IMR-90 (cell line): Measurements from ENCODE around the gene C1orf74. TPM values are rescaled to one million over a fixed set of nuclear protein-coding genes. Genes with fewer than 3 reads are reported as not detected.

Experiments
- ATAC-seq: fragments of 200-7000 bp; cut with Tn5 transposase; 2 replicates; pipeline ENCODE4 v1.9.1; 2020; ENCODE audit warnings: low read depth, mild to moderate bottlenecking, moderate library complexity
- BruUV-seq: library from RNA; stranded (reverse); fragments of 400-500 nt; replicated peaks from 2 replicates; lab custom pipeline; 2021; lab: Mats Ljungman, UMichigan
- CTCF ChIA-PET: fragments of 300-600 bp; formaldehyde crosslinking; extraction: SDS; loops from one replicate; lab custom pipeline; 2021; ENCODE audit warnings: antibody characterized with exemption; lab: Yijun Ruan, JAX
- POLR2A ChIA-PET: fragments of 300-600 bp; sonication (Branson Sonifier 250); formaldehyde crosslinking; loops from one replicate; lab custom pipeline; 2022; ENCODE audit warnings: antibody characterized with exemption; ENCODE audit not compliant: unreplicated experiment; lab: Charles Lee
- DNase-seq: peaks from one replicate; pipeline ENCODE4 v3.0.0; 2013
- H2AFZ ChIP-seq: replicated peaks from 2 replicates; pipeline ENCODE3; 2013; ENCODE audit warnings: low read length, mild to moderate bottlenecking; ENCODE audit not compliant: poor library complexity
- H2AK5ac ChIP-seq: 2 replicates; pipeline ENCODE4 v1.6.1; 2013; ENCODE audit warnings: low read depth, low read length, inconsistent platforms
- H2AK9ac ChIP-seq: replicated peaks from 2 replicates; pipeline ENCODE3; 2013; ENCODE audit warnings: mild to moderate bottlenecking, low read depth, low read length, moderate library complexity; ENCODE audit not compliant: poor library complexity
- H2BK120ac ChIP-seq: 2 replicates; pipeline ENCODE4 v1.6.1; 2013; ENCODE audit warnings: low read depth, low read length, inconsistent platforms
- H2BK15ac ChIP-seq: 3 replicates; pipeline ENCODE4 v1.6.1; 2013; ENCODE audit warnings: low read depth, low read length, inconsistent platforms
- H2BK20ac ChIP-seq: 2 replicates; pipeline ENCODE4 v1.6.1; 2013; ENCODE audit warnings: low read depth, mild to moderate bottlenecking, inconsistent platforms, low read length, moderate library complexity
- H2BK5ac ChIP-seq: 2 replicates; pipeline ENCODE4 v1.6.1; 2013; ENCODE audit warnings: mild to moderate bottlenecking, low read depth, low read length, inconsistent platforms; ENCODE audit not compliant: poor library complexity, severe bottlenecking
- H3K14ac ChIP-seq: replicated peaks from 2 replicates; pipeline ENCODE4 v1.6.1; 2013; ENCODE audit warnings: low read depth, low read length, inconsistent platforms
- H3K18ac ChIP-seq: 2 replicates; pipeline ENCODE4 v1.6.1; 2013; ENCODE audit warnings: low read depth, low read length, control low read depth
- H3K23ac ChIP-seq: 2 replicates; pipeline ENCODE4 v1.6.1; 2013; ENCODE audit warnings: low read depth, low read length, inconsistent platforms
- H3K27ac ChIP-seq: 2 replicates; pipeline ENCODE4 v1.5.1; 2013; ENCODE audit warnings: mild to moderate bottlenecking, control low read depth, low read length; ENCODE audit not compliant: insufficient read depth
- H3K27me3 ChIP-seq: 2 replicates; pipeline ENCODE4 v1.6.1; 2013; ENCODE audit warnings: low read length; ENCODE audit not compliant: control insufficient read depth, insufficient read depth
- H3K36me3 ChIP-seq: 2 replicates; pipeline ENCODE4 v1.6.1; 2013; ENCODE audit warnings: low read length, mixed read lengths; ENCODE audit not compliant: control insufficient read depth, insufficient read depth
- H3K4ac ChIP-seq: 2 replicates; pipeline ENCODE4 v1.6.1; 2013; ENCODE audit warnings: low read depth, low read length, inconsistent platforms
- H3K4me1 ChIP-seq: 2 replicates; pipeline ENCODE4 v1.6.1; 2013; ENCODE audit warnings: low read length, mixed read lengths; ENCODE audit not compliant: control insufficient read depth, insufficient read depth
- H3K4me2 ChIP-seq: 2 replicates; pipeline ENCODE4 v1.6.1; 2013; ENCODE audit warnings: low read depth, mild to moderate bottlenecking, control low read depth, low read length, moderate library complexity
- H3K4me3 ChIP-seq: 2 replicates; pipeline ENCODE4 v1.5.1; 2013; ENCODE audit warnings: low read depth, mild to moderate bottlenecking, control low read depth, low read length, moderate library complexity; ENCODE audit not compliant: insufficient read depth
- H3K56ac ChIP-seq: 2 replicates; pipeline ENCODE4 v1.6.1; 2013; ENCODE audit warnings: low read length, inconsistent platforms; ENCODE audit not compliant: insufficient read depth; ENCODE audit errors: extremely low read depth
- H3K79me1 ChIP-seq, 2 experiments: 2 replicates each; pipeline ENCODE4 v1.6.1; 2013; ENCODE audit warnings: low read length in 2 of 2, inconsistent platforms in 1 of 2, low read depth in 1 of 2
- H3K9ac ChIP-seq: 2 replicates; pipeline ENCODE4 v1.6.1; 2013; ENCODE audit warnings: low read depth, low read length, control low read depth
- H3K9me1 ChIP-seq: 2 replicates; pipeline ENCODE4 v1.6.1; 2013; ENCODE audit warnings: low read length, inconsistent platforms; ENCODE audit not compliant: insufficient read depth
- H3K9me3 ChIP-seq: 2 replicates; pipeline ENCODE4 v1.6.1; 2013; ENCODE audit warnings: low read length; ENCODE audit not compliant: control insufficient read depth, insufficient read depth
- H4K20me1 ChIP-seq: 2 replicates; pipeline ENCODE4 v1.6.1; 2013; ENCODE audit warnings: low read length, inconsistent platforms; ENCODE audit not compliant: insufficient read depth
- H4K5ac ChIP-seq: 2 replicates; pipeline ENCODE4 v1.6.1; 2013; ENCODE audit warnings: mild to moderate bottlenecking, low read depth, low read length, control low read depth
- H4K8ac ChIP-seq, 2 experiments: 2 replicates each; pipeline ENCODE4 v1.6.1; 2013; ENCODE audit warnings: low read depth in 2 of 2, low read length in 2 of 2, control low read depth in 1 of 2, inconsistent platforms in 1 of 2
- H4K91ac ChIP-seq: 2 replicates; pipeline ENCODE4 v1.6.1; 2013; ENCODE audit warnings: low read depth, low read length, inconsistent platforms; ENCODE audit not compliant: insufficient read depth
- BHLHE40 ChIP-seq: fragments of 150-350 bp; IDR thresholded peaks from 2 replicates; pipeline ENCODE4 v1.6.1; 2016; ENCODE audit warnings: mild to moderate bottlenecking, low read depth, low read length
- CHD1 ChIP-seq: IDR thresholded peaks from 2 replicates; pipeline ENCODE4 v1.6.1; 2012; ENCODE audit warnings: low read depth, low read length, improper control_type of control experiment
- FOS ChIP-seq: fragments of 150-350 bp; IDR thresholded peaks from 2 replicates; pipeline ENCODE4 v1.6.1; 2016; ENCODE audit warnings: low read depth, low read length
- MAFK ChIP-seq: IDR thresholded peaks from 2 replicates; pipeline ENCODE4 v1.6.1; 2012; ENCODE audit warnings: low read depth, low read length, improper control_type of control experiment
- POLR2A ChIP-seq: IDR thresholded peaks from 2 replicates; pipeline ENCODE4 v1.6.1; 2012; ENCODE audit warnings: mild to moderate bottlenecking, low read depth, low read length
- RCOR1 ChIP-seq: IDR thresholded peaks from 2 replicates; pipeline ENCODE4 v1.6.1; 2012; ENCODE audit warnings: mild to moderate bottlenecking, low read length, improper control_type of control experiment; ENCODE audit not compliant: insufficient replicate concordance
- RFX5 ChIP-seq: IDR thresholded peaks from 2 replicates; pipeline ENCODE4 v1.8.0; 2012; ENCODE audit warnings: low read depth, mild to moderate bottlenecking, low read length, moderate library complexity
- USF2 ChIP-seq: fragments of 150-350 bp; IDR thresholded peaks from 2 replicates; pipeline ENCODE4 v1.6.1; 2017; ENCODE audit warnings: mild to moderate bottlenecking, antibody characterized with exemption, low read length, low read depth
- WGBS, 2 experiments: methylation state at CpG; one replicate each; pipeline versions ENCODE4 v1.1.5 to v1.1.7; 2013; ENCODE audit warnings: missing lambda C conversion rate in 2 of 2; ENCODE audit not compliant: insufficient read length in 1 of 2; ENCODE audit errors: extremely low coverage in 2 of 2; 5-methylcytosine and 5-hydroxymethylcytosine counted together
- dilution Hi-C: fragments of 300-500 bp; cut with HindIII; formaldehyde crosslinking; loops from one replicate; pipeline ENCODE4 v1.14.3; 2018; ENCODE audit warnings: low sequenced_read_pairs; ENCODE audit not compliant: unreplicated experiment
- in situ Hi-C: fragments of 300-500 bp; cut with MboI; formaldehyde crosslinking; loops from 3 replicates; pipeline ENCODE4 v1.14.3; 2019; ENCODE audit warnings: low sequenced_read_pairs, inconsistent platforms, mixed read lengths
- intact Hi-C: fragments of 100-400 bp; cut with micrococcal nuclease; formaldehyde crosslinking; loops from 2 replicates; pipeline ENCODE4 v1.10.0; 2022
- polyA plus RNA-seq, 3 experiments: library from polyadenylated mRNA; depleted of rRNA; stranded (reverse); fragments of >200 nt; gene quantifications; 2 replicates each; pipeline ENCODE4 v1.2.3, GENCODE V29; 2012; ENCODE audit warnings: low replicate concordance in 1 of 3
- total RNA-seq: library from RNA; depleted of rRNA; stranded (reverse); fragments of >200 nt; gene quantifications from 2 replicates; pipeline ENCODE4 v1.2.3, GENCODE V29; 2012

C1orf74 gene
- total and polyA plus RNA-seq, 2 of the 4 experiments (the other 2 are of a cell fraction): 1.1 to 4.3 TPM

GRCh38 chr1:209741193-209741592 is 43.2 kb downstream of the C1orf74 start:
- Histone ChIP-seq H2BK15ac (no peak overlapping the region), H2AK5ac (no peak overlapping the region), H3K27me3 (no peaks in the 10 kb centered on the region; the same call in 1 of the 2 replicates), H3K18ac (no peak overlapping the region), H3K27ac (no peak overlapping the region), H4K91ac (no peak overlapping the region), H3K4me2 (no peak overlapping the region), H3K79me1 (no peaks in the 10 kb centered on the region), H3K56ac (no peak overlapping the region), H3K4ac (no peak overlapping the region), H2AK9ac (no peak overlapping the region), H3K9me3 (no peaks in the 10 kb centered on the region), H3K4me1 (peaks cover 5% of the 10 kb centered on the region; the same call in 1 of the 2 replicates), H3K9me1 (0 out of 2 replicates have a peak, but pooled peaks cover 8% of the 10 kb centered on the region), H2BK20ac (no peak overlapping the region), H4K20me1 (no peaks in the 10 kb centered on the region), H3K36me3 (no peaks in the 10 kb centered on the region), H3K9ac (no peak overlapping the region), H2AFZ (no peak overlapping the region), H2BK5ac (no peak overlapping the region), H3K23ac (no peak overlapping the region), H4K8ac (no peak overlapping the region), H3K14ac (no peak overlapping the region), H3K4me3 (no peak overlapping the region), H4K5ac (no peak overlapping the region), H2BK120ac (no peak overlapping the region)
- ATAC-seq: no peak
- dilution Hi-C loops (no loop called here), intact Hi-C loops (no loop called here), in situ Hi-C loops (no loop called here)
- WGBS, 2 experiments: 60% methylated on average over 1 of the region's 3 CpGs; no CpG with 5 or more reads in 1 of the 2 experiments
- DNase-seq: no peak
- TF ChIP-seq USF2 (no peak), FOS (no peak), CHD1 (no peak), POLR2A (no peak), RCOR1 (no peak), MAFK (no peak), BHLHE40 (no peak), RFX5 (no peak)
- ChIA-PET POLR2A (no interaction called here), CTCF (no interaction called here)
- BruUV-seq: no TSS peak
